Measurements from ENCODE around the gene OR6B2.

- TF ChIP-seq, protein P1, sequence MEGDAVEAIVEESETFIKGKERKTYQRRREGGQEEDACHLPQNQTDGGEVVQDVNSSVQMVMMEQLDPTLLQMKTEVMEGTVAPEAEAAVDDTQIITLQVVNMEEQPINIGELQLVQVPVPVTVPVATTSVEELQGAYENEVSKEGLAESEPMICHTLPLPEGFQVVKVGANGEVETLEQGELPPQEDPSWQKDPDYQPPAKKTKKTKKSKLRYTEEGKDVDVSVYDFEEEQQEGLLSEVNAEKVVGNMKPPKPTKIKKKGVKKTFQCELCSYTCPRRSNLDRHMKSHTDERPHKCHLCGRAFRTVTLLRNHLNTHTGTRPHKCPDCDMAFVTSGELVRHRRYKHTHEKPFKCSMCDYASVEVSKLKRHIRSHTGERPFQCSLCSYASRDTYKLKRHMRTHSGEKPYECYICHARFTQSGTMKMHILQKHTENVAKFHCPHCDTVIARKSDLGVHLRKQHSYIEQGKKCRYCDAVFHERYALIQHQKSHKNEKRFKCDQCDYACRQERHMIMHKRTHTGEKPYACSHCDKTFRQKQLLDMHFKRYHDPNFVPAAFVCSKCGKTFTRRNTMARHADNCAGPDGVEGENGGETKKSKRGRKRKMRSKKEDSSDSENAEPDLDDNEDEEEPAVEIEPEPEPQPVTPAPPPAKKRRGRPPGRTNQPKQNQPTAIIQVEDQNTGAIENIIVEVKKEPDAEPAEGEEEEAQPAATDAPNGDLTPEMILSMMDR (IDR thresholded peaks at IDR 0.05; ENCODE audit: poor library complexity) = no peak
- TF ChIP-seq EZH2 (IDR thresholded peaks at IDR 0.05; ENCODE audit: borderline replicate concordance) = no peak
Measured at GRCh38 chr2:240048237-240048636, 18.0 kb upstream of the OR6B2 start.
